Measurements from ENCODE around the gene KLK2.
A peak's percentile ranks its signal among the peaks of the same experiment; 100 is the strongest.
"Not testable (repeated sequence)": the region's sequence is repeated elsewhere in the genome, so short reads cannot be mapped to it uniquely, and the experiment has no call there.

The KLK2 gene

DNA sequence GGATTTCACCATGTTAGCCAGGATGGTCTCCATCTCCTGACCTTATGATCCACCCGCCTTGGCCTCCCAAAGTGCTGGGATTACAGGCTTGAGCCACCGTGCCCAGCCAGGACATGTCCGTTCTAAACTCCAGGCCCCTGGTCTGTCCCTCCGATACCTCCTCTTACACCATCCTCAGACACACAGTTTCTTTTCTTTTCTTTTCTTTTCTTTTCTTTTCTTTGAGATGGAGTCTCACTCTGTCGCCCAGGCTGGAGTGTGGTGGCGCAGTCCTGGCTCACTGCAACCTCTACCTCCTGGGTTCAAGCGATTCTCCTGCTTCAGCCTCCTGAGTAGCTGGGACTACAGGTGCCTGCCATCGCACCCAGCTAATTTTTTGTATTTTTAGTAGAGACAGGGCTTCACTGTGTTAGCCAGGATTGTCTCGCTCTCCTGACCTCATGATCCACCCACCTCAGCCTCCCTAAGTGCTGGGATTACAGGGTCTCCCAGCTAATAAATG lies 22.9 kb downstream of the KLK2 start:
- not testable (repeated sequence) for DNase-seq

DNA sequence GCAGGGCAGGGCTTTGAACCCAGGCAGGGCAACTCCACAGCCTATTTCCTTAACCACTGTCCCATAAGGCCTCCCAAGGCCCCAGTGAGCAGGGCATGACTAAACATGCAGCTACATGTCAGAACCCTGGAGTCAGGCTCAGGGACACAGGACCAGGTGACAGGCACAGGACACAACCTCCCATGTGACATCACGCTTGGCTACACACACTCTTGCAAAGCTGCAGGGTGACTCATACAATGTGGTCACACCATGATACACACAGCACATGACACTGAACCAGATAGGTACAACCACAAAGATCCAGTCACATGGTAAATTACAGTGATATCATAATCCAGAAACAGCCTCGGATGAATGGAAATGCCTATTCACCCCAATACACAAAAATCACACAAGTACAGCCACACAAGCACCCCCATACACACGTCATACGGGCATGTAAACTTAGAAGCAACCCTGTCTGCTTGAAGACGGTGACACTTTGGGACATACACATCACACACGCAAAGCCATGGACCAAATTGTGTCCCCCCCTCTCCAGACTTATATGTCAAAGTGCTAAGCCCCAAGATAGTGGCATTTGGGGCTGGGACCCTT lies 23.5 kb downstream of the KLK2 start:
- no peak for DNase-seq

DNA sequence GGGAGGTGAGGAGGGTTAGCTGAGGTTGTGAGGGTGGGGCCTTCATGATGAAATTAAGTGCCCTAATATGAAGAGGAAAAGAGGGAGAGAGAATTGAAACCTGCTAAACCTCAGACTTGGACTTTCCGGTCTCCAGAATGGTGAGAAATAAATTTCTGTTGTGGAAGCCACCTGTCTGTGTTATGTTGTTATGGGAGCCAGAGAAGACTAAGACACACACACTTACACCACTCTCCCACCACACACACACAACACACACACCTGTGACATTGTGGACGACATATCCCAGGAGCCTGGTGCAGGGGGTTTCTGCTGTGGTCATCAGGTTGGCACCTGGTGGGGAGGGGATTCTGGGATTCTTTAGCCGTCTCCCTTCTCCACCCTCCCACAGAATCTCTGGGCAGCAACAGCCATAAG lies 24.0 kb downstream of the KLK2 start:
- DNase-seq: no peak

DNA sequence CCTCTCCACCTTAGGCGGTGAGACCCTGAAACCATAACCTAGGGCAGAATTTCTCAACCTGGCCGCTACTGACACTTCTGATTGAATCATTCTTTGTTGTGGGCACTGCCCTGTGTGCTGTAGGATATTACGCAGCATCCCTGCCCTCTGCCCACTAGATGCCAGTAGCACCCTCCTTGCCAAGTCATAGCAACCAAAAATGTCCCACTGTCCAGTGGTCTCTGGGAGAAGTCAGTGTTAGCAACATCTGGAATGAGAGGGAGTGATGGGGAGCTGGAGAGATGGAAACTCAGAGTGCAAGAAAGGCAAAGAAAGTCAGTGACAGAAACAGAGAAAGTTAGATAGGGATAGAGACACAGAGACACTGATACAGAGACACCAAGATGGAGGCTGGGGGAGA lies 24.4 kb downstream of the KLK2 start:
- DNase-seq: no peak

DNA sequence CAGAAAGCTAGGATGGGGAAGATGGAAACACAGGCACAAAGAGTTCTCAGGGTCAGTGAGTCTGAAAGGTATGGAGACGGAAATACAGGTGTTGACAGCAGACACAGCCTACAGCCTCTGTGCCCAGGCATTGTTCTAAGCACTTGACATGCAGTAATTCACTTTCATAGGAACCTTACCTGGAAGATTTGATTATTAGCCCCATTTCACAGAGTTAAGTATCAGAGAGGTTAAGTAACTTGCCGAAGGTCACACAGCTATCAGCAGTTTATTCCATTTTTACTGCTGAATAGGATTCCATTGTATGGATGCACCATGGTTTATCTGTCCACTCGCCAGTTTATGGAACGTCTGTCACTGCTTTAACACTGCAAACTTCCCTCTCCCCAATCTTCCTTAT lies 24.8 kb downstream of the KLK2 start:
- DNase-seq: no peak

DNA sequence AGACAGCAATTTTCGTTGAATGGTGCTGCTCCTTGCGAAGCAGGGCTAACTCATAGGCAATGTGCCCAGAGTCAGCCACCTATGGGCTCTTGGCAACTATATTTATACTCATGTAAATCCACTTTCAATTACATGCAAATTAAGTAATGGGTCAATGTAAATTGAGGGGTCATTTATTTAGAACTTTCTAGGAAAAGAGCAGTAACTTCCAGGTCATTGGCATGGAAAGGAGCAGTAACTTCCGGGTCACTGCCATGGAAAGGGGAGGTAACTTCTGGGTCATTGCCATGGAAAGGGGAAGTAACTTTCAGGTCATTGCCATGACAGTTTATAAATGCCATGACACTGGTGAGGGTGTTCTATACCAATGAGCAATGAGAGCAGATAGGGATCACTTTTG lies 26.3 kb downstream of the KLK2 start:
- DNase-seq: no peak

DNA sequence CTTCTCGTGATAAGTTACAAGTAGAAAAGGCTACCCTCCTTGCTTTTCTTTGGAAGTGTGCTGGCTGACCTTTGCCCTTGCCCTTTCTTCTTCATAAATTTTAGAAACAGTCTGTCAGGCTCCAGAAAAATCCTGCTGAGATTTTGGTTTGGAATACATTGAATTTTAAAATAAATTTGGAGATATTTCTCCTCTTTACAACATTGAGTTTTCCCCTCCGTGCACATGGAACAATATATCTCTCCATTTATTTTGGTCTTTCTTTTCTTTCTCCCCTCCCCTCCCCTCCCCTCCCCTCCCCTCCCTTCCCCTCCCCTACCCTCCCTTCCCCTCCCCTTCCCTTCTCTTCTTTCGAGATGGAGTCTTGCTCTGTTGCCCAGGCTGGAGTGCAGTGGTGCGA lies 29.4 kb downstream of the KLK2 start:
- no peak for DNase-seq

DNA sequence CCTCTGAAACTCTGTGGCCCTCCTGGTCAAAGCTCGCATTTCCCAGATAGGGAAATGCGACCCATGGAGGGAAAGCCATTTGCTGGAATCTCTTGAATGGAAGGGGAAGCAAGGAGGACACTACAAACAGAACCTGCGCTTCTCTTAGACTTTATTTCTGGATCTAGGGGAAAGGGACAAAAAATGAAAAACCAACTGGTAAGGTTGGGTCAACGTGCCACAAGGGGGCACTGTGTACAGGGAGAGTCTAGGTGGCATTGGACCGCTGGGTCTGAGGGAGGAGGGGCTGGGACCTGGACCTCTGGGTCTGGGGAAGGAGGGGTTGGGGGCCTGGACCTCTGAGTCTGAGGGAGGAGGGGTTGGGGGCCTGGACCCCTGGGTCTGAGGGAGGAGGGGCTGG lies 33.0 kb downstream of the KLK2 start:
- no peak for DNase-seq

DNA sequence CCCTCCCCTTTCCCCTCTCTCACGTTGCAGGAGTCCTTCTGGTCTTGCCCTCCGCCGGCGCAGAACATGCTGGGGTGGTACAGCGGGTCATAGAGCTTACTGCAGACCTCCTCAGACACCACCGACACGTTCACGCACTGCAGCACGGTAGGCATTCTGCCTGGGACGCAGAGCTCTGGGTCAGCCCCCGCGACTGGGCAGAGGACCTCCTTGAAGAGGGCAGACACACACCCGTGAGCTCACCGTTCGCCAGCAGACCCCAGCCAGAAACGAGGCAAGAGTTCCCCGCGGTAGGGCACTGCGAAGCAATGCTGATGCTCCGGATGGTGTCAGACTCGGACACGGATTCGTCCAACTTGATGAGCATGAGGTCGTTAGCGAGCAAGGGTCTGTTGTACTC lies 35.1 kb downstream of the KLK2 start:
- DNase-seq: no peak

DNA sequence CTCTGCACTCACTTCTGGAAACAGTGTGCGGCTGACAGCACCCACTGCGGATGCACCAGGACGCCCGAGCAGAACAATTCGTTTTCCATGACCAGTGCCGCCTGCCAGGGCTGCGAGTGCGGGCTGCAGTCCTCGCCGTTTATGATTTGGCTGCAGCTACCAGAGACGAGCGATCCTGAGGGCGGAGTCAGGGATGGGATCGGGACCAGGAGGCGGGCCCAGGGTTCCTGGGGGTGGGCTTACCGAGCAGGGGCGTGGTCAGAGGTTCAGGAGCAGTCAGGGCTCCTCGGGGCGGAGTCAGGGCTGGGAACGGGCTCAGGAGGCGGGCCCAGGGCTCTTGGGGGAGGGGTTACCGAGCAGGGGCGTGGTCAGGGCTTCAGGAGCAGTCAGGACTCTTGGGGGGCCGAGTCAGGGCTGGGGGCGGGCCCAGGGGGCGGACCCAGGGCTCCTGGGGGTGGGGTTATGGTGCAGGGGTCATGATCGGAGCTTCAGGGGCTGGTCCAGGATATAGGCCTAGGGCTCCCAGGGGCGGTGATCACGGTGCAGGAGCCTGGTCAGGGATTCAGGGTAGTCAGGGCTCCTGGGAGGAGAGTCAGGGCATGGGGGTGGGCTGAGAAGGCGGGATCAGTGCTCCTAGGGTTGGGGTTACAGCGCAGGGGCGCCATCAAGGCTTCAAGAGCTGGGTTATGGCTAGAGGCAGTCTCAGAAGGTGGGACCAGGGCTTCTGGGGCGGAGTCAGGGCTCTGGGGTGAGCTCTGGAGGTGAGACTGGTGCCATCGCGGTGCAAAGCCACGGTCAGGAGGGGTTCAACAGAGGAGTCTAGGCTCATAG lies 36.2 kb downstream of the KLK2 start:
- peak; percentile 66 for DNase-seq

DNA sequence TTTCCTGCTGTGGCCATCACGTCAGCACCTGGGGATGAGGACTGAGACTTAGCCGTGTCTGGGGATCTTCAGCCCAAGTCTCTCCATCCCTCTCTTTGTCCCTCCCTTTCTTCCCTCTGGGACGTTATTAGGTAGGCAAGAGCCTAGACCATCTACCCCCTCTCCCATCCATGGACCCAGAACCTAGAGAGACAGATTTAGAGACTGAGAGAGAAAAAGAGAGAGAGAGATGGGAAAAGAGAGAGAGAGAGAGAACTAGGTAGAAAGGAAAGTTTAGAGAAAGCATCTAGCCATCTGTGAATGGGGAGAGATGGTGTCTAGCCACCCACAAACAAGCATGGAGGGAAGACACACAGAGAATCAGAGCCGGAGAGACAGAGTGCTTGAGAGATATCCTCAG lies 37.5 kb downstream of the KLK2 start:
- no peak for DNase-seq

DNA sequence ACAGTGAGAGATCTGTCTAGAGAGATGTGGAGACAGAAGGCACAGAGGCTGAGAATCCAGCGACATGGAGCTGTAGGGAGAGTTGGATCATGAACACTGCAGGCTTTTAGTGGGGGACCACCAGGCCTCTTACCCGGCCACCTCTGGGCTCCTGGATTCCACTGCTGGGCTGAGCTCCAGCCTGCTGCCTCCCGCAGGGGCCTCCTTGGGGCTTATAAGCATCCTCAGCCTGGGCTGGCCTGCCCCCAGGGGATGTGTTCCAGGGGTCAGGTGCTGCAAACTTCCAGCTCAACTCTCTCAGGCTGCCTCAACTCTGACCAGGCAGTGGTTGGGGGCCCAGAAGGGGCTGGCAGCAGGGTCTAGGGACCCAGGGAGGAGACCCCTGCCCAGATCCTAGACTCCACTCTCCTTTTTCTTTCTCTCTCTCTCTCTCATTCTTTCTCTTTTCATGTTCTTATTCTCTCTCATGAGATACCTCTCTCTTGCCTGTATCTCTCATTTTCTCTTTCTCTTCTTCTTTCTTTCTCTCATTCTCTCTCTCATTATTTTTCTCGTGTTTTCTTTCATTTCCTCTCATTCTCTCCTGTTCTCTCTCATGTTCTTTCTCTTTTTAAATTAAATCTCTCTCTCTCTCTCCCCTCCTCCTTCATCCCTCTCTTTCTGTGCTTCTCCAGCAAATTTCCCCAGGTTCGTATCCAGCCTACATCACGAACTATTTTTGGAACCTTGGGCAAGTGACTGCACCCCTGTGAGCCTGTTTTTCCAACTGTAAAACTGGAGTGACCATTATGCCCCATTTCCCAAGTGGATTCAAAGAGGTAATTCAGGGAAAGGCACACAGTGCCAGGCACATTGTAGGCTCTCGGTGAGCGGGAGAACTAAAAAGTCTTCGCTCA lies 38.2 kb downstream of the KLK2 start, which contains the start of gene KLK4:
TSS of gene KLK4 (minus strand) at position 190 of the 896 bp plus-strand sequence. CDS start 657 bp downstream, outside the sequence.
- no peak for DNase-seq

DNA sequence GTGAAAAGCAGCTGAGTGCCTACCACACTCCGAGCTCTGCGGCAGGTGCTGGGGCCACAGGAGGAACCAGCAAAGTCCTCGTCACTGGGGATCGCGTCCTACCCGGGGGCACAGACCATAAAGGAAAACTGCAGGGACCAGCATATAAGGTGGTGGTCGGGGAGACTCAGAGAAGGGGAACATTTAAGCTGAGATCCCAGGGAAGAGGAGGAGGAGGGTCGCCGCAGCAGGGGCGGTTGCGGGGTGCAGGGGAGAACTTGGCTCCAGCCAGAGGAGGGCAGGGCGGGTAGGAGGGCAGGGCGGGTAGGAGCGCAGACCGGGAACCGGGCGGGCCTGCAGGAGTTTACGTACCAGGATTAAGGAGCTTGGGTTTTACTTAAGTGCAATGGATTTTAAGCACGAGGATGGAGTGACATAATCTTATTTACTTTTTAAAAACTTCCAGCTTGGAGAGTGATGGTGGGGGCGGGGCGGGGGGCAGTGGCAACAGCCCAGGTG lies 38.9 kb downstream of the KLK2 start:
- no peak for DNase-seq

DNA sequence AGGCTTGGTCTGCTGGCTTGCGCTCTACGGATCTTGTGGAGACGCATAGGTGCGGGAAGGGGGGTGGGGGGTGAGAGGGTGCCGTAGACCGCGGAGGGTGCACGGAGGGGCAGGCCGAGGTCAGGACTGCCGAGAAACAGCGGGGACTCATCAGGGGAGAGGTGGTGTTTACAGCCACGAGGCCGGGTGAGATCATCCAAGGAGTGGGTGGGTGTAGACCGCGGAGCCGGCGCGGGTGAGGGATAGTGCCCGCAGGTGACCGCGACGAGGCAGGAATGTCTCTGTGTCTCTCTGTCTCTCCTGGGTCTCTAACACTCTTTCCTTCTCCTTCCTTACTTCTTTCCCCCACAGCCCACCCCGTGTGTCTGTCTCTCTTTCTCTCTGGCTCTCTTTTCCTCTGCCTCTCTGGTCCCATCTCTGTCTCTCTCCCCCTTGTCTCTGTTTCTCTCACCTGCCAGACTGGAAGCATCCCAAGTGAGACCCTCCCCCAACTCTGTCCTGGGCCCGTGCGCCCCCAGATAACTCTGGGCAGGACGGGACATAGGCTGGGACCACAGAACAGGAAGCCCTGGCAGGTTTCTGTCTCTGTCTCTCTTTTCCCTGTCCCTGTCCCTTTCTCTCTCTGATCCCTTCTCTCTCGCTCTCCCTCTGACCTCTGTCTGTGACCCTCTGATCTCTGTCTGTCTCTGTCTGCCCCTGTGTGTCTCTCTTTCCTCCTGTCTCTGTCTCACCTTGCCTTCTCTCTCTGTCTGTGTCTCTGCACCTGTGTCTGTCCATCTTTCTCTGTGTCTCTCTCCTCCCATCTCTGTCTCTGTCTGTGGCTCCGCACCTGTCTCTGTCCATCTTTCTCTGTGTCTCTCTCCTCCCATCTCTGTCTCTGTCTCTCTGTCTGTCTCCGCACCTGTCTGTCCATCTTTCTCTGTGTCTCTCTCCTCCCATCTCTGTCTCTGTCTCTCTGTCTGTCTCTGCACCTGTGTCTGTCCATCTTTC lies 39.8 kb downstream of the KLK2 start:
- no peak for DNase-seq

DNA sequence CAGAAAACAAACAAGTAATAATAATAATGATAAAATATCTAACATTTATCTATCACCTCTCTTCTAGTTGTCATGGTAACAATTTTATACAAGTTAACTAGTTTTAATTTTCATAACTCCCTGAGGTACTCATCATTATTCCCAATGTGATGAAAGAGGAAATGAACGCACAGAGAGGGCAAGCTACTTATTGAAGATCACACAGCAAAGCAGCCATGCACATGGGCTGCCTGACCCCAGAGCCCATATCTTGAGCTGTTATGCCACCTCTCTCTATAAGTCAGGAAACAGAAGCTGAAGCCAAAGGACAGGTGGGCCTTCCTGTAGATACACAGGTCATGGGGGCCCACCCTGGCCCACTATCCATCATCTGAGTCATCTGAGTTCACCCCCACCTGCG lies 42.8 kb downstream of the KLK2 start:
- DNase-seq: no peak

DNA sequence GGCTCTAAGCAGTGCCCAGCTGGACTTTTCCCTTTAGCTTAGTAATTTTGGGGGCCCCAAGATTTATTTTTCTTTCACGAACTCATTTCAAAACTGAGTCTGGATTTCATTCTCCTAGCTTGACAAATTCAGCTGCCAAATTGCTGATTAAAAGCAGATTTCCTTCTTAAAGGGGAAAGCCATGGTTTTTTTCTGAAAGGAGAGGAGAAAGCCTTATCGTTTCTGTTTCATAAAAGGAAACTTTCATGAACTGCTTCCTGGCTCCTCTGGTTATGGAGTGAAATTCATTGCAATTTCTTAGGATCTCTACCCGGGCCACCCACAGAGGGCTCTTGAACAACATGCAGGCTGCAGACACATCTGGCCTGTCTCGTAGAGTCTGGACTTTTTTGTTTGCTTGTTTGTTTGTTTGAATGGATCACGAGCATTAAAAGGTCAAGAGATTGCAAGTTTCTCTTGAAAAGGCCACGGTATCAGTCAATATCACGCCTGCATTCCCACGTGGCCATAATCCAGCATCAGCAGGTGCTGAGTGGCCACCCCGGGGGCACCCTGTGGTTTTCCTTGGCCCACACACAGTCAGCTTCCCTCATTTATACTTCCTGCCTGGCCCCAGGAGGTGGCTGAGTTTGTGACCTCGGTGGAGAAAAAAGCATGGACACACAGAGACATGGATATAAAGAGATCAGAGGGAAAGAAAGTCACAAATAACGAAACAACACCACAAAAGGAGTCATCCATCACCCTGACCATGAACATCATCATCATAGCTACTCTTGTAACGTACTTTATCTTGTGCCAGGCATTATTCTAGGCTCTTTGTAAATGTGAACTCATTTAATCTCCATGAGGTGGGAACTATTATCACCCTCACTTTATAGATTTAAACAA lies 48.4 kb downstream of the KLK2 start:
- DNase-seq: no peak

DNA sequence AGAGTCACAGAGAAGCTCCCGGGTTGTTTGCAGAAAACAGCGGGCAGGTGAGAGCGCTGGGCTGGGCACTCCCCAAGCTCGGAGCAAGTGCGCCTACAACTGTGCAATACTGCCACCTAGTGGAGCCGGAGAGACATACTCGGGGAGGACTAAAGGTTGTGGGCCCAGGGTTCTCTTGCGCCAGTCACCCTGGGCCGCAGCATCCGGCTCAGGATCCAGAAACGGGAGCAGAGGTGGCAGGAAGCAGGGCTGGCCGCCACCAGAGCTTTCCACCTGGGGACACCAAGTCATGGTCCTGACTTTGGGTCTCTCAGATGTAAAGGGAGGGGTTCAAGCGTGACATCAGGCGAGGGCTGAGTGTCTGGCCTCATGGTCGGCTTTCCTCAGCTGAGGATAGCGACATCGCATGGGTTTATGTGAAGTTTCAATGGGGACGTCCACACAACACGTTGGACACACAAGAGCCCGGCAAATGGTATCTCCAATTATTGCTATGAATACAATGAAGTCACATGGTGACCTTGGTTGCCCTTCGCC lies 49.1 kb downstream of the KLK2 start:
- DNase-seq: peak; percentile 73

DNA sequence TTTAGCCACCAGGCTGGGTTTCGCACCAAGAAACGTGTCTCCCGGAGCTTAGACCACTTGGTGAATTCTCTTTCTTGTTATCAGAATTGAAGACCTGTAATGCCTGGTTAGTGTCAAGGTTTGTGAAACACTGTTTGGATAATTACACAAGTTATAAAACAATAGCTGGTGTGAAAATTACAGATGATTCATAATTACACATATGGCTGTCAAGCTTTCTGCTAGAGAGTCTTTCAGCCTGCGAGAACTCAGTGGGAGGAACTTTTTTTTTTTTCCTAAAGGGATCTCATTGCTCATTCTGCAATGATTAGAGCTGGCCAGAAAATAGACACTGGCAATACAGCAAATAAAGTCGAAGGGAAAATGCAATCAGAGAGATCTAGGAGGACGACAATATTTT lies 51.3 kb downstream of the KLK2 start:
- no peak for DNase-seq

DNA sequence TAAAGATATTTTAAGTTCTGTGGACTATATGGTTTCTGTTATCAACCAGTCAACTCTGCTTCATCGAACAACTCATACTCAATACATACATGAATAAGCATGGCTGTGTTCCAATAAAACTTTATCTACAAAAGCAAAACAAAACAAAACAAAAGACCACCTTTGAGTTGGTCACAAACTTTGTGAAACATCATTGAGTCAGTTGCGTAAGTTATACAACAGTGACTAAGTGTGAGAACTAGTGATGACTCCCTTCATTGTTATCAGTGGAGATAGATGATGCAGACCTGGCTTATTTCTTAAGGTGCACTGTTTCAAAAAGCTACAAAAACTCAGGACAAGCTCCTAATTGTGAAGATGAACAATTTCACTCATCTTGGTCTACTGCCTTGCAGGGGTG lies 52.5 kb downstream of the KLK2 start:
- DNase-seq: no peak

DNA sequence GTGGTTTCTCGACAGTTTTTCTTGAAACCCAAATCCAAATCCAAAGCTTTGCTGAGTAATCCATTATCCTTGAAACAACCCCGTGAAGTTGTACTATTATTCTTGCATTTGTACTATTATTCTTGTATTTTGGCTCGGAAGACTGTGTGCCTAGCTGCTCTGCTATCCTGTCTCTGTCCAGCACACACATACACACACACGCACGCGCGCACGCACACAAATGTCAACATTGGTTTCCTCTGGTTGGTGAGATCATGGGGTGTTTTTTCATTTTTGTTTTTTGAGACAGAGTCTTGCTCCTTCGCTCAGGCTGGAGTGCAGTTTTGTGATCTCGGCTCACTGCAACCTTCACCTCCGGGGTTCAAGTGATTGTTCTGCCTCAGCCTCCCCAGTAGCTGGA lies 52.9 kb downstream of the KLK2 start:
- no peak for DNase-seq

DNA sequence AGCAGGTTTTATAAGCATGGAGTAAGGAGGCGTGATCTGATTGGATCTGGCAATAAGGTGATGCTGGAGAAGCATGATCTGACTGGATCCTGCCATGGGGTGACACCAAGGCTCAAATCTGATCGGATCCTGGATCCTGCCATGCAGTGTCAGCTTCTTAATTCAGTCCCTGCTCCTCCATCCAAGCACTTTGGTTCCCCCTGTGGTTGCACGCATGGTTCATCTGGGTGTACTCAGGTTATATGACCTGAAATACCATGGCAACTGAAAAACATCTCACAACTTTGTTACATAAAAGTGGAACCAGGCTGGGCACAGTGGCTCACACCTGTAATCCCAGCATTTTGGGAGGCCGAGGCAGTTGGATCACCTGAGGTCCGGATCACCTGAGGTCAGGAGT lies 55.6 kb downstream of the KLK2 start:
- no peak for DNase-seq
